ENCODE data around the gene NEGR1. TPM values are rescaled to one million over a fixed set of nuclear protein-coding genes. Genes with fewer than 3 reads are reported as not detected.
A peak's percentile ranks its signal among the peaks of the same experiment; 100 is the strongest.
"Not testable (repeated sequence)": the region's sequence is repeated elsewhere in the genome, so short reads cannot be mapped to it uniquely, and the experiment has no call there.

Gene NEGR1
- 11.6 TPM for polyA plus RNA-seq (2013, experiment 1 of 2; ENCODE audit: insufficient read length)
- 12.8 TPM for polyA plus RNA-seq (2013, experiment 2 of 2; ENCODE audit: insufficient read length)

DNA sequence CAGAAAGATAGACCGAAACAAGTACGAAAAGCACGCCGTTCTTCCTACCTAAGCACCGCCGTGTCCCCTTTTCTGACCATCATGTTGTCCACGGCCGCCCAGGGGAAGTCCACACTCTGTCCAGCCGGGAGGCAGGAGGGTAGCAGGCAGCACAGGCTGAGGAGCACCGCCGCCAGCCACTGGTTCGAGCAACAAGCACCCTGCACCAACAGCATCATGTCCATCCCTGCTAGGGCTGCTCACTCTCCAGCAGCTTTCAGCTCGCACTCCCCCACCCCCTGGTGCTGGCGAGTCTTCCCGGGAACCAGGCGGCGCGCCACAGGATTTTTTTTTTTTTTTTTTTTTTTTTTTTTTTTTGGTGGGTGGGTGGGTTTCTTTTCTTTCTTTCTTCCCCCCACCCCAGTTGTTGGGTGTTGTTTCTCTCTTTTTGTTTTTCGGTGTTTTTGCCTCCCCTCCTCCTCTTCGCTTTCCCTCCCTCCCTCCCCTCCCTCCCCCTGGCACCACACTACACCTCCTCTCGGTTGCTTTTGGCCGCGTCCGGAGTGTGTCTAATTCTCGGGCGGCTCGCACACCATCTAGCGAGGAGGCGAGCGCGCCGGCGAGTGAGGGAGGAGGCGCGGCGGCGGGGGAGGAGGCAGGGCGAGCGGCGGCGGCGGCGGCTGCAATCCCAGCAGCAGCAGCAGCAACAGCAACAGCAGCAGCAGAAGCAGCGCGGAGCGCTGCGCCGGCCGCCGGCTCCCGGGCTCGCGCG, at the start of gene NEGR1:
Gene NEGR1, minus strand, starts transcription at position 269 of the 751 bp plus-strand sequence.
- peak; percentile 98 for DNase-seq

DNA sequence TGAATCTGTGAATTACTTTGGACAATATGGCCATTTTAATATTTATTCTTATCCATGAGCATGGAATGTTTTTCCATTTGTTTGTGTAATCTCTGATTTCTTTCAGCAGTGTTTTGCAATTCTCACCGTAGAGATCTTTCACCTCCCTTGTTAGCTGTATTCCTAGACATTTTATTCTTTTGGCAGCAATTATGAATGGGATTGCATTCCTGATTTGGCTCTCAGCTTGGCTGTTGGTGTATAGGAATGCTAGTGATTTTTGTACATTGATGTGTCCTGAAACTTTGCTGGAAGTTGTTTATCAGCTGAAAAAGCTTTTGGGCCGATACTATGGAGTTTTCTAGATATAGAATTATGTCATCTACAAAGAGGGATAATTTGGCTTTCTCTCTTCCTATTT, 44.2 kb upstream of the NEGR1 start:
- DNase-seq: peak; percentile 14

DNA sequence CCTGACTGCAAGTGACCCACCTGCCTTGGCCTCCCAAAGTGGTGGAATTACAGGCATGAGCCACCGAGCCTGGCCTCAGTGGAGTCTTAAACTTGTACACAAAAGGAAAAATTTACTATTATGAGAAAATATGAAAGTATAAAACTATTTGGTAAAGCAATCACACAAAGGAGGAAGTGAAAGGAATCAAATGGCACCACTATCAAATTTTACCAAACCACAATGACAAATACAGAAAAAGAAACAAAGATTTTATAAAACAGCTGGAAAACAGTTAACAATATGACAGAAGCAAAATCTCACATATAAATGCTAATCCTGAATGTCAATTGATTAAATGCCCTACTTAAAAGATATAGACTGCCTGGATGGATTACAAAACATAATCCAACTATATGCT, 42.1 kb upstream of the NEGR1 start:
- DNase-seq: no peak

DNA sequence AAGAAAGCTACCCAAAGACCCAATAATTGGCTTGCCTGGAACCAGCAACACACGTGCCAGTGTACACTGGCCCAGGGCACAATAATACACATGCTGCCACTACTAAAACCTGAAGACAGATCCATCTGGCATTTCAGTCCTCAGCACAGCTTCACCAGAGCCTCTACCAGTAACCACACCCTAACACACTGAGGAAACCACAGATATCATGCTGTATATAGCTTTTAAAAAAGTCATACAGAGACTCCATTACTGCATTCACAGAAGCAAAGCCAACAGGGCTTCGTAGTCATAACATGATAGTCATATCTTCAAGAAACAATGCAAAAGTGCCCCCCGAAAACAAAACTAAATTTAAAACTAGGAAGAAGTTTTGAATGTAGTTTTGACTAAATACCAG, 40.6 kb upstream of the NEGR1 start:
- no peak for DNase-seq

DNA sequence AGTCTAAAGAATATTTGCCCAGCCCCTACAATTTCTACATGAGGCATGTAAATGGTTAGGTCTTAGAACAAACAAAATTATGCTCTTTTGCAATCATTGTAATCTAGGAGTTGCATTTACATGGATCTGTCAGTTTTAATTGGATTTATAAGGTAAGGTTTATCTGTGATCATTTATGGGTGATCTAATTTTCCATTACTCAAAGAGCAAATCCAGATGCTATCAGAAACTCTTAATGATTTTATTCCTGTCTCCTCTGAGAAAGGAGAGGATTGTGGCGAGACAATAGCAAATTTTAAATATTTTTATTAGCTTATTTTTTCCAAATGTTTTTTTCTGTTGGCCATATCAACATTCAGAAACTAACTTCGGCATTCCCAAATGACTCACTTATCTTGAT, 14.2 kb upstream of the NEGR1 start:
- no peak for DNase-seq

DNA sequence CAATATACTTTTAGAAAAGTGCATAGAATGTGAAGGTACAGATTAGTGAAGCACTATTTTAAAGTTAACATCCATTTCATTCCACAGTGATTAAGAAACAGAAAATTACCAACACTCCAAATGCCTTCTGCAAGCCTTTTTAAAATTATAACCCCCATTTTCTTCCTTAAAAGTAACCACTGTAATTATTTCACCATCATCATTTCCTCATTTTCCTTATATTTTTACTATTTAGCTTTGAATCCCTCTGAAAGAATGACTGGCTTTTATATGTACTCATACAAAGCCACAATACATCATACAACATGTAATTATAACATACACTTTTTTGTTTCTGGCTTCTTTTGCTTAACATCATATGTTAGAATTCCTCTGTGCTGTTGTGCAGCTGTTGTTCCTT, 6.5 kb upstream of the NEGR1 start:
- no peak for DNase-seq

DNA sequence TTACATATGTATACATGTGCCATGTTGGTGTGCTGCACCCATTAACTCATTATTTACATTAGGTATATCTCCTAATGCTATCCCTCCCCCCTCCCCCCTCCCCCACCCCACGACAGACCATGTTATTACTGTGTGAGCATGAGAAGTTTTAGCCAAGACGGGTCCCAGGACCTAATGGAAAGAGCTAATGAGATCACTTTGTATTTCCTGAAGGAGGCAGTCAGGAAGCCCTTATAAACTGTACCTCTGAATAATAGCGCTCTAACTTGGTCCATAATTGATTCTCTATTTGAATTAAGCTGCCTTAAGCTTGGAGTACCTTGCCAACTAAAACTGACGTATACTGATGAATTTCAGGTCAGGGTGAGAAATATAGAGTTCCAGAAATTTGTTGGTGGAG, 4.1 kb upstream of the NEGR1 start:
- DNase-seq: no peak

DNA sequence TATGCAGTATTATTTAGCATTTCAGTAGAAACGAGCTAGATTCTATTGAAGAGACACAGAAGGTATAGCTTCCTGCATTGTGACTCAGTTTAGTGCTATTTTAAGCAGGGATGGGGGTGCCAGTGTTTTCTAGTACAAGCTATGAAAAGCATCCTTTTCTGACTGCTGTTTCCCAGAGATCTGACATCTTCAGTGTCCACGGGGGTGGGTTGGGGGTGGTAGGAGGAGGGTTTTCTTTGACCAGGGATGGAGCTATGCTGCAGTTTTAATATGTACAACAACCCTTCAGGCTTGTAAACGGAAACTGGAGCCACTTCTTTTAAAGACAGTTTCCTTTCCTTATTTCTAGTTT, 2.7 kb upstream of the NEGR1 start:
- DNase-seq: no peak

DNA sequence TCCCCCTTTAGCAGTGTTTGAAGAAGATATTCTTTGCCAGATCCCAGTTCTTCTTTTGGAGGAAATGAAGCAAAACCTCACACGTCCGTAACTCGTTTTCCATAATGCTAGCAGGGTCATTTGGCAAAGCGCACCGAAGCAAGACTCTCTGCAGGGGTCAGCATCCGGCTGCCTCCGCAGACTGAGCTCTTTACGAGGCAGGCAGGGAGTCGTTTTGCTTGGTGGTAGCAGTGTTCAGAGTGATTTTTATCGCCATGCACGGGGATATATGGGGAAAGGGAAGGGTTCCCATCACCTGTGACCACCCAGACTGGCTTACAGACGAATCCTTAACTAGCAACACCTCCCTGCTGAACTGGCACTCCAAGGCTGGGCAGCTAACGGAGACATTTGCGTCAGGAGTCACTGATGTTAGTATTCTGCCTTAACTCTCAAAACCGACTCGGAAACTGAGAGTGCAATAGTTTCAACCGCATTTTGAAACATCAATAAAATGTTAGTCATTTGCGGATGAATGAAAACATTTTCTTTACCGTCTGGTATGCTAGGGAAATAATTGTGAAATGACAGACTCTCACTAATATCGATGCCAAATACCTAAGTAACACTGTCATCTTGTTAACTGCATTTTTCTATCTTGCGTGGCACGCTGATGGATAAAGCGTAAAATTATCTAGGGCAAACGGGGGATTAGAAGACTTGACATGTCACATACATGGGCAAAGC, 2.2 kb upstream of the NEGR1 start:
- peak; percentile 99 for DNase-seq

DNA sequence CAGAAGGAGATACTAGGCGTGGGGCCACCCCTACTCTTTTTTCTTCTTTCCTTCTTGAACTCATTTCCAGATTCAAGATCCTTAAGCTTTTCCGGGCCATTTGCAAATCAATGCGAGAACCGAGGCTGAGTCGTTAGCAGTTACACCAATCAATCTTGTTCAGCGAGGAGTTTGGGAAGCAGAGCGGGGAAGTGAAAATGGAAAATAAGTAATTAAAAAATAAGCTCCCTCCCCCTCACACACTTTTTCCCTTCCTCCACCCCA, 1.7 kb upstream of the NEGR1 start:
- no peak for DNase-seq

DNA sequence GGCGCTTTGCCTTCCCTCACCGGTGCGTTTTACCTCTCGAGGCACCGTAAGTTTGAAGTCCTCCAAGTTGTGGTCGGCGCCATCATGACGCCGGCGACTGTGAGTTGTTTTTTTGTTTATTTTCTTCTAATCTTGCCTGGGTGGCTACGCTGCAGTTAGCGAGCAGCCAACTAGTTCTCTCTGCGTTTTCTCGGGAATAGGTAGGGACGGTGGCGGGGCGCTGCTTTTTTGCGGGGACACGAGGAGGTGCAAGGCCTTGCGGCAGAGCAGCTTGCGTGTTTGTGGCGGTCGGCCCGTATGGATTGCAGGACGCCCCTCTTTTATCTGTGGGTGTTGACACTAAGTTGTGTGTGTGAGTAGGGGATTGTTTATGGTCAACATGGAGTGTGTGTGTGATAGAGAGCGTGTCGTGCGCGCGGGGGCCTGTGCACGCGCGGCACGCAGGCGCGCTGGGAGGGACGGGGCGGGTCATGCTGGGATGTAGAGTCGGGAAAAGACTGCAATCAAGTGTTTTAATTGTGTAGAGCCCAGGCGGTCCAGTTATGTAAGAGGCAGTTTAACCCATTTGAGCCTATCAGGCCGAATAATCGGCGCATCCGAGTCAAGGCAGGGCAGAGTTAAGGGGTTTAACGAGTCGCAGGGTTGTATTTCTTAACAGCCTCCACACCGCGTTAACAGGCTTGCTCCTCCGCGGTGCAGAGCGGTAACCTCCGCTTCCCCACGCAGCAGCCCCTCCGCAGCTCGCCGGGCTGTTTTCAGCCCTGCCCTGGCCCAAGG, 1.2 kb upstream of the NEGR1 start:
- DNase-seq: peak; percentile 78

DNA sequence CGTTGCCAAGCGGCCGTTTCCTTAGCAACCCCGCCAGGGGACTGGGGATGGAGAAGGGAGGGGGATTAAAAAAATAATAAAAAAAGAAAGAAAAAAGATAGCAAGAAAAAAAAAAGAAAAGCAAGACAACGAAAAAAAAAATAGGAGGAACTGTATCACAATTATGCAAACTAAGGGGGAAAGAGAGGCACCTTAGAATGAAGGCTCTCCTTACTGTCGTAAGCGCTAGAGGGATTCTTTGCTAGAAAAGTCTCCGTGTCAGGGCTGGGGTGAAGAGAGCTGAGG, 625 bp upstream of the NEGR1 start:
- DNase-seq: no peak

DNA sequence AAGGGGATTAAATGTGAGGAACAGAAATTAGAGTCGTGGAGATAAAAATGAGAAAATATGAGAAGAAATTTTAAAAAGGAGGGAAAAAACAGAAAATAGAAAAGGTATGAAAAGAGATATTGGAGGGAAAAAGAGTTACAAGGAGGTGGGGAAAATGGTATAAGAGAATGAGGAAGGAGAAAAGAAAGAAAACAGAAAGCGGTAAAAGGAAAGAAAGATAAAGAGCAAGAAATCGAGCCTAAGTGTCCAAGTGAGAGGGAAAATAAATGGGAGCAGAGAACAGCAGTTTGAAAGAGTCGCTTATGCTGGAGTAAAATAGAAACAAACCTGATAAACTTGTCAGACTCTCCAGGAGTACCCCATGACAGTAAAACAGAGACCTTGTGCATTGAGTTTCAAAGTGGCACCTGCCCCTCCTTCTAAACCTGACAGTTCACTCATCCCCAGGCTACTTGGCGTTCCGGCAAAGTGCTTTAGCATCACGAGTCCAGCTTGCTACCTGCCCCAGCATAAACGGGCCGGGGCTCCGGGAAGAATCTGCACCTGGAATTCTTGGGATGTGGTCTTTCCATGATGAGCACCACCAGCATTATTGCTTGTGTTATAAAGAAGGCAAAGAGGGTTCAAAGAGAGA, 585 bp downstream of the NEGR1 start:
- no peak for DNase-seq

DNA sequence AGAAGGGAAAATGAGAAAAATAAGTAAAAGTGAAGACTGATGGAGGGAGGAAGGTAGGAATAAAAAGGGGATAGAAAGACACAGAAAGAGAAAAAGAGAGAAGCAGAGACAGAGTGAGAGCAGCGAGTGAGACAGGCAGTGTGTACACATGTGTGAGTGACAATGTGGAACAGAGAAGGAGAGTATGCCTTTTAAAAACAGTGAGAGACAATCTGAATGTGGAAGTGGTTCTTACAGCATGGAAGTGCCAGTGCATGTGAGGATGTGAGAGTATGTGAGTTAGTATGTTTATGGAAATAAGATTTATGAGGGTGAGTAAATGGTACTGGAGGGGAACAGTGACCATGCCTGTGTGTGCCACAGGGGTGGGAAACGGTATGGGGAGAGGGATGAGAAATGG, 1.2 kb downstream of the NEGR1 start:
- DNase-seq: no peak

DNA sequence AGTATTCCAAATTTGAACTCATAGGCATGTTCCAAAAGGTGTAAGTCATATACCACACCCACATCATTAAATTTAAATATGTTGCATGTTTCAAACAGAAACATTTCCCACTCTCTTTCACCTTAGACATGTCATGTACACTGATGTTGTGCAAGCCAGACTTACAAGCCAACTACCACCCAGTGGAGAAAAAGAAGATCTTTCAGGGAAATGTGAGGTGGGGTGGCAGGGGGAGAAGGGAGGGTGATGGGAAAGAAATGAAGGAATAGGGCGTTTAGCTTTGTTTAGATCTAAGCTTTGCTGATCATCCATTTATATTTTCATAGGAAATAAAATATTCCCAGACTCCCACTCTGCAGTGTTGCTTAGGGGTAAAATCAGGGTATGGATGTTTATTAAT, 1.6 kb downstream of the NEGR1 start:
- no peak for DNase-seq

DNA sequence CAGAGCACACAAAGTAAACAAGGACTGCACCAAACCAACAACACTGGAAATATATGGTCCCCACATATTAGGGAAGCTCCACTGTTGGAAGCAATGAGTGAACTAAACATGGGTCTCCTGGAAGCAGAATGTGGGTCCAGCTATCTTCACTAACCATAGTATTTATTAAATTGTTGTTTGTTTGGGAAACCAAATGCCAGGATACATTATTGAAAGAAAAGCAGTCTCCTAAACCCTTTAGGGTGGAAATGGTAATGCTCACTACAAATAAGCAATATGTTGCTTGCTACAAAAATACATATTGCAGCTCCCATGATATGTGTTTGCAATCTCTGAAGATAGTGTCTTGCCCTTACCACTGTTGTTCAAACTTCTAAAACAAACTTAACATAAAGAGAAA, 2.2 kb downstream of the NEGR1 start:
- DNase-seq: no peak

DNA sequence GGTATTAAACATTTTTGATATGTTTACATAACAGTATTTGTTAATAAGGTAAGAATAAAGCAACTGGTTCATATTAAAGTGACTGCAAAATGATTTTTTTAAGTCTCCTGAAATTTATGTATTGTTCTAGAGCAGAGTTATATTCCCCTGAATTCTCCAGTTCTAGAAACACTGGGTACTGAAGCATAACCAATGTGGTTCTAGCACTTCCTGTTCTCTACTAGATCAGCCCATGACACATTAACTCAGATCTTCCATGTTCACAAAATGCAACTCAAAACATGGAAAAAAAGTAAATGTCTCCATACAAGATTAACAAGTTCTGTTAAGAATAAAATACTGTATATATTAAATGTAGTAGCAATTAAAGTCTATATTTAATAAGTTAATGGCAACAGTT, 3.9 kb downstream of the NEGR1 start:
- no peak for DNase-seq

DNA sequence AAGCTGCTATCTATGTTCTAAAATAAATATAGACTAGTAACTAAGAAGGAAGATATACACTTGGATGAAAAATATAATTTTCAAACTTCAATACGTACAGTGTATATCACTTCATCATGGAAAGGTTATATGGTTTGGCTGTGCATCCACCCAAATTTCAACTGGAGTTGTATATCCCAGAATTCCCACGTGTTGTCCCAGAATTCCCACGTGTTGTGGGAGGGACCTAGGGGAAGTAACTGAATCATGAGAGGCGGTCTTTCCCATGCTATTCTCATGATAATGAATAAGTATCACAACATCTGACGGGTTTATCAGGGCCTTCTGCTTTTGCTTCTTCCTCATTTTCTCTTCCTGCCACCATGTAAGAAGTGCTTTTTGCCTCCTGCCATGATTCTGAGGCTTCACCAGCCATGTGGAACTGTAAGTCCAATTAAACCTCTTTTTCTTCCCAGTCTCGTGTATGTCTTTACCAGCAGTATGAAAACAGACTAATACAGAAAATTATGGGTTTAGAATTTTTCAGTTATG, 10.7 kb downstream of the NEGR1 start:
- DNase-seq: no peak

DNA sequence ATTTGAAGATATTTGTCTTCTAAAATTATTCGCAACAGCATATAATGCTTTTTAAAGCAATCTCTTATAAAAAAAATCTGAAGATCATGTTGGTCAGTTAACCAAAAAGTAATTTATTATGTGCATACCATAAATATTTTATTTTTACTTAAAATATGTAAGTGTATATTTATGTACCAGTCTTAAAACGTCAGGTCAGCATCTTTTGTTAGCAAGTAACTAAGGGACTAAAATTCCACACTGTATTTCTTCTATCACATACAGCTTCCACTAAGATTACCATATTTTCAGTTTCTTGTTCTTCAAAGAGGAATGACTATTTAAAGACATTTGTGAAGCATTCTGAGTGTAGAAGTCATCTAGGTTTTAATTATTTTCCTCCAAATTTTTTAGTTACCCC, 19.6 kb downstream of the NEGR1 start:
- DNase-seq: no peak

DNA sequence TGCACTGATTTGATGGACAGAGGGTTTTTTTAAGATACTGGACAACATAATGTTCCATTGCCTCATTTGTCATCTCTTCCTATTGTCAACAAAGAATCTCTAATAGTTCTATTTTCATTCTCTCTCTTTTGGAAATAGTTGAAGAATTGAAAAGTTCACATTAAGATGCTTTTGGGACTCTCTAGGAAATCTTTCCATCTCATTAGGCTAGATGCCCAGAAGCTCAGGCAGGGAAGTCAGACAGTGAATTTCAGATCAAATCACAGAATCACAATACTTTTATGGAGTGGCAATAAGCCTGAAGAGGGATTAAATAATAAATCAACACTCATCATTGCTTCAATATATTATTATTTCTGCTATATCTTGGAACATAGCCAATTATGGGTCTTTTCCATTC, 29.2 kb downstream of the NEGR1 start:
- no peak for DNase-seq

DNA sequence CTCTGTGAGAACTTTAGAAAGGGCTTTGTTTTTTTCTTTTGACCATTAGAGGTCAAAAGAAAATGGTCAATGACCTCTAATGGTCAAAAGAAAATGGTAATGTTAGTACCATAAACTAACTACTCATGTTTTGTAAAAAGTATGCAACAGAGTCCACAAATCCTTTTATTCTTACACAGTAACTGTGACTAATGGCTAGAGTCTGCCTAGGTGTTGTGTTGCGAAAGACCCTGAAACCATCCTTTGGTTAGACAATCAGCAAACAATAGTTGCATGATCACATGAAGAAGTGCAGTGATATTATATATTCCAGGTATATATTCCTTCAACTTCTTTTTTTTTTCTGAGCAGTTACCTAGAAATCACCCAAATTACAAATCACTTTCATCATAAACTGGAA, 40.9 kb downstream of the NEGR1 start:
- DNase-seq: no peak

DNA sequence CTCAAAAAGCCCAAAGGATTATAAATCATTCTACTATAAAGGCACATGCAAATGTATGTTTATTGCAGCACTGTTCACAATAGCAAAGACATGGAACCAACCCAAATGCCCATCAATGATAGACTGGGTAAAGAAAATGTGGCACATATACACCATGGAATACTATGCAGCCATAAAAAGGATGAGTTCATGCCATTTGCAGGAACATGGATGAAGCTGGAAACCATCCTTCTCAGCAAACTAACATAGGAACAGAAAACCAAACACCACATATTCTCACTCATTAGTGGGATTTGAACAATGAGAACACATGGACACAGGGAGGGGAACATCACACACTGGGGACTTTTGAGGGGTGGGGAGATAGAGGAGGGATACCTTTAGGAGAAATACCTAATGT, 46.4 kb downstream of the NEGR1 start:
- not testable (repeated sequence) for DNase-seq

DNA sequence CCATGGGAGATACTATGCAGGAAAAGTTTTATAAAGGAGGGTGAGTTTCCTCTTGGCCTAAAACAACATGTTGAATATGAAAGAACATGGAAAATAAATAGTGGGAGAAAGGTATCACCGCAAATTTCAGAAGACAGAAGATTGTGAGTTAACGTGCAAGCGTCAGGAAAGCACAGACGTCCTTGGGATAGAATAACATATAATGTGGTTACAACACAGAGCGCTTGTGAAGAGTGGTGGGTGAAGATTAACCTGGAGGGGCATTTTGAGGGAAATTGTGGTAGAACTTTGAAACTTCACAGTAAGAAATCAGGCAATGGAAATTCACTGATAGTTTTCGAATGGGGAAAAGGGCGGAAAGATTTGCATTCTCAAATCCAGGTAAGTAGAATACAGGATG, 47.3 kb downstream of the NEGR1 start:
- no peak for DNase-seq

Data from fibroblast of skin of scalp (primary cell).